ENCODE measurements around the gene ENPEP.

ENPEP gene

GRCh38 chr4:110613745-110614144 is 137.8 kb downstream of the ENPEP start:
- no peak for TF ChIP-seq CTCF (IDR thresholded peaks at IDR 0.05; ENCODE audit: insufficient read depth, missing control alignments)
- DNase-seq (ENCODE audit: insufficient read length, low spot score) (no peak), FAIRE-seq (no peak)

DNA sequence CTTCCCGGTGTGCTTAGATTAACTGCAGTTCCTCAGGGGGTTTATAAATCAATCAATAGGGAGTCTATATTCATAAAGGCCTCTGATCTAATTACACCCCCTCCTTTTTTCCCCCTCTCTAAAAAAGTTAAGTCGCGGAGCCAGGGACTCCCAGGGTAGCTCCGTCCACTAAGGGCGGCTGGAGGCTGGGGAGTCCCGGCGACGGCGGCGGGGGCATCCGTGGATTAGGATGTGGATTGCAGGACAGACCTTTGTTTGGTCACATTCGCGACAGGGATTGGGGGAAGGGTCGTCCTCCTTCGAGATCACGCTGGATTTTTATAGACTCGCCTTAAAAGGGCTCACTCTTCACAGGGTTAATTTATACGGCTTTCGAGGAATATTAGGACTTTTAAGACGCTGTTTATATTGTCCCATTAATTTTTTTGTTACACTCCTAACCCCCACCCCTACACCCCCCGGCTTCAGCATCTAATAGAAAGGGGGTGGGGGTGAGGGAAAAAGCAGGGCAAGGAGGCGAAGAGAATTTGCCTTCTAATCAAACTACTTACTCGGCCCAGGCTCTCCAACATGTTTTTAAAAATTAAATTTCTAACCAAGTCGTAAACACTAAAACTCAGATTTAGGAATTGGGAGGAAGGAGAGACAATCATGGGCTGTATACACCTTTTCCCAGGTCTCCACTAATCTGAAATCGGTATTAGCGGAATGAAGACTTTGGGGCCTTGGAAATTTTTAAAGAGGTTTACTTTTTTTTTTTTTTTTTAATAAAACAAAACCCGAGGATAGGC is 138.4 kb downstream of the ENPEP start:
- DNase-seq (ENCODE audit: insufficient read length, low spot score) (no peak), FAIRE-seq (no peak)
- TF ChIP-seq CTCF (IDR thresholded peaks at IDR 0.05; ENCODE audit: insufficient read depth, missing control alignments), result no peak
